GM18511 (cell line): Measurements from ENCODE around the gene ZFAND3.
"Not testable (repeated sequence)": the region's sequence is repeated elsewhere in the genome, so short reads cannot be mapped to it uniquely, and the experiment has no call there.

Experiments
- ATAC-seq: cut with Tn5 transposase; IDR thresholded peaks from one replicate; pipeline ENCODE4 v1.9.1; 2021; ENCODE audit warnings: mild to moderate bottlenecking, moderate library complexity; ENCODE audit not compliant: unreplicated experiment

ZFAND3 gene

GRCh38 chr6:38033442-38033982 is 214.0 kb downstream of the ZFAND3 start:
- no peak for ATAC-seq

- ATAC-seq, result no peak
Observed at GRCh38 chr6:38034274-38034914, 214.9 kb downstream of the ZFAND3 start.

DNA sequence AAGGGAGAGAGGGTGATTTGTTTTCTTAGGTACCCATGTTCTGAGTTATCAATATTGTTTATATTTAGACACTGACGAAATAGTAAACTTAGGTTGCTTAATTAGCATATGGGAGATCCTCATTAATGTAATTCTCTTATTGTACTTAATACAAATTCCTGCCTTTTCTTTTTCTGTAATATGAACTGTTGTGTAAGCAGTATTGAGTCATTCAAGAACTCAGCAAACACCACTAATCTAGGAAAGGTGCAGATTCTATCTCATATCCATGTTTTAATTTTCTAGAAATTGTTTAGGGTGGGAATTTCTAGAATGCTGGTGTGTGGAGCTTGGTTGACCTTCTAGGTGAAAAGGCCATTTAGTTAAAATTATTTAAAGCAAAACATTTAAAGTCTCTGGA is 216.0 kb downstream of the ZFAND3 start:
- ATAC-seq, result no peak

- ATAC-seq, result no peak
Observed at GRCh38 chr6:38039502-38039901, 220.0 kb downstream of the ZFAND3 start.

GRCh38 chr6:38040254-38040653 is 220.7 kb downstream of the ZFAND3 start:
- no peak for ATAC-seq

- ATAC-seq, result no peak
Observed at GRCh38 chr6:38043259-38043753, 223.8 kb downstream of the ZFAND3 start.

GRCh38 chr6:38045701-38046305 is 226.3 kb downstream of the ZFAND3 start:
- ATAC-seq, result no peak

- no peak for ATAC-seq
Observed at GRCh38 chr6:38047562-38047961, 228.0 kb downstream of the ZFAND3 start.

- not testable (repeated sequence) for ATAC-seq
Observed at GRCh38 chr6:38049861-38050397, 230.4 kb downstream of the ZFAND3 start.

- ATAC-seq, result no peak
Observed at GRCh38 chr6:38051819-38052434, 232.4 kb downstream of the ZFAND3 start.

- no peak for ATAC-seq
Observed at GRCh38 chr6:38054527-38055202, 235.1 kb downstream of the ZFAND3 start.

- ATAC-seq, result no peak
Observed at GRCh38 chr6:38055203-38055589, 235.7 kb downstream of the ZFAND3 start.

- no peak for ATAC-seq
Observed at GRCh38 chr6:38056361-38056760, 236.8 kb downstream of the ZFAND3 start.

DNA sequence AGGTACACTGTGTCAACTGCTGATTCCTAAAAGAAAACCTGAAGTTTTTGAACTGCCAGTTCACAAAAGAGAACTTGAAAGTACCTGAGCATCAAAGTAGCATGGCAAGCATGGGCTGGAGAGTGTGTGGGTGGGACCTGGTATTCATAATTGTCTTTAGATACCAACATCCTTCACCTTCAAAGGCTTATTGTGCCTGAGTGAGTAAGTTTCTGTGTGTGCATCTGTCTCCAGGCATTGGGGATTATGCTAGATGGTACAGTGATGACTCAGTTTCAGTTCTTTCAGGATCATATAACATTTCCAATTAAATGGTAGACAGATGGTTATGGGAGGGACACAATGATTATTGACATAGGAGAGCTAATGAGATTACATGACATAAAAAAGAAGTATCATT is 238.5 kb downstream of the ZFAND3 start:
- ATAC-seq, result no peak

DNA sequence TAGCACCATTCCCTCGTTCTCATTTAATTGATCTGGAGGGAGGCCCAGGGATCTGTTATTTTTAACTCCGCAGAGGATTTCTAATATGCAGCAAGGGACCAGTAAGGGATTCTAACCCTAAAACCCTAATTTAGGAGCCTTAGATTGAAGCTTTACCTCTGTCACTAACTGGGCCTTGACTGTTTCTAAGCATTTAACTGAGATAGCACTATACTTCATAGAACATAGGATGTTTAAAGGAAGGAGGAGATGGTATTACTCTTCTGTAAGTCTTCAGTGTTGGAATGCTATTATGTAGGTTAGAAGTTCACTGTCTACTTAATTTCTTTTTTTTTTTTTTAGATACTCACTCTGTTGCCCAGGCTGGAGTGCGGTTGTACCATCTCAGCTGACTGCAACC is 242.5 kb downstream of the ZFAND3 start:
- no peak for ATAC-seq

GRCh38 chr6:38063973-38064372 is 244.4 kb downstream of the ZFAND3 start:
- no peak for ATAC-seq

GRCh38 chr6:38064431-38064830 is 244.9 kb downstream of the ZFAND3 start:
- no peak for ATAC-seq

- no peak for ATAC-seq
Observed at GRCh38 chr6:38065734-38066305, 246.3 kb downstream of the ZFAND3 start.

- no peak for ATAC-seq
Observed at GRCh38 chr6:38067263-38067980, 247.9 kb downstream of the ZFAND3 start.
